Activated B cell treated with CpG ODN at 0.5 μM for 24 hours (primary cell): ENCODE results near the gene DLX4. TPM values are rescaled to one million over a fixed set of nuclear protein-coding genes. Genes with fewer than 3 reads are reported as not detected.

Experiments used
- ATAC-seq: fragments of 200-7000 bp; cut with Tn5 transposase; one replicate; pipeline ENCODE4 v1.10.0; 2021; ENCODE audit warnings: low read depth, mild to moderate bottlenecking, moderate library complexity
- CTCF ChIA-PET: fragments of 350-600 bp; sonication (Branson Sonifier 250); formaldehyde crosslinking; loops from one replicate; lab custom pipeline; 2021; ENCODE audit warnings: antibody characterized with exemption; lab: Charles Lee
- POLR2A ChIA-PET: fragments of 350-600 bp; sonication (Branson Sonifier 250); formaldehyde crosslinking; loops from one replicate; lab custom pipeline; 2021; ENCODE audit warnings: antibody characterized with exemption; lab: Charles Lee
- DNase-seq: peaks from one replicate; pipeline ENCODE4 v3.0.0; 2022
- H3K27ac Mint-ChIP-seq: one replicate; pipeline ENCODE4 v1.8.0; 2020; ENCODE audit warnings: mixed read lengths
- H3K27me3 Mint-ChIP-seq: one replicate; pipeline ENCODE4 v1.8.0; 2021; ENCODE audit warnings: mixed read lengths
- H3K36me3 Mint-ChIP-seq: one replicate; pipeline ENCODE4 v1.8.0; 2021; ENCODE audit warnings: low read depth, mixed read lengths
- H3K4me1 Mint-ChIP-seq: one replicate; pipeline ENCODE4 v1.8.0; 2021; ENCODE audit warnings: mixed read lengths
- H3K4me3 Mint-ChIP-seq: one replicate; pipeline ENCODE4 v1.8.0; 2020; ENCODE audit warnings: mild to moderate bottlenecking, mixed read lengths
- H3K9me3 Mint-ChIP-seq: one replicate; pipeline ENCODE4 v1.8.0; 2020; ENCODE audit warnings: mixed read lengths
- intact Hi-C: fragments of 100-400 bp; cut with micrococcal nuclease; formaldehyde crosslinking; loops from one replicate; pipeline ENCODE4 v1.15.1; 2024
- total RNA-seq: library from RNA; stranded (reverse); gene quantifications from 2 replicates; pipeline ENCODE4 v1.2.3, GENCODE V29; 2022
- TF ChIP-seq, protein P1 (sequence below): fragments of 200-600 bp; IDR thresholded peaks from one replicate; pipeline ENCODE4 v1.8.0; 2022; ENCODE audit warnings: antibody characterized with exemption, mild to moderate bottlenecking

Gene DLX4
- total RNA-seq, 1 donor from 2014 or later = 0.42 TPM

DNA sequence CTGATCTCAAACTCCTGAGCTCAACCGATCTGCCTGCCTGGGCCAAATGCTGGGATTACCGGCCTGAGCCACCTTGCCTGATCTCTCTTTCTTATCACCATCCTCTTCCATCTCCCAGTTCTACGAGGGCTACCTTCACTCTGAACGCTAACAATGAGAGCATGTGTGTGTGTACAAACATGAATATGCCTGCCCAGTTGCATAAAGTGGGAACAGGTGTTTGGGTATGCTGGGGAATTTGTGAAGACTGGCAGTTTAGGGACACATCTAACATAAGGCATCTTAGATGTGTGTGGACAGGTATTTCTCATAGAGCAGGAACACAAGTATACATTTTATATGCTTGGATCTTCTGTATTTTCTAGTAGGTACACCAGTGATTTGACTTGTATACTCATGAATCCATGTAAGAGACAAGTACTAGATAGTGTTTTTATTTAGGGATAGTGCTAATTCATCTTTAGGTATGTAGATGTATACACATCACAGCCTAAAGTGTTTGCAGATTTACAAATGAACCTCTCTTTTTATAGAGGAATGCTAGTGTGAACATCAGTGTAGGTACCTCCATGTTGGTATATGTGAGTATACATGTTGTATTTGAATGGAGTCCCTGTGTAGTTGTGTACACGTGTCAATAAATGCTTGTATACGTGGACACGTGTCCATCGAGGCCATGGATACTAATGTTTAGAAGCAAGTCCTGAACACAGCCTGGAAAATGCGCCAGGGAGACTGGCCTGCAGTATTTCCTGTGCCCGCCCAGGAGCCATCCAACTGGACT lies 1.2 kb upstream of the DLX4 start:
- no peaks in the 10 kb centered on the region for H3K9me3 Mint-ChIP-seq
- no peak overlapping the region for H3K27ac Mint-ChIP-seq
- H3K27me3 Mint-ChIP-seq = peaks cover 78% of the 10 kb centered on the region
- DNase-seq = no peak
- H3K36me3 Mint-ChIP-seq = no peaks in the 10 kb centered on the region
- ATAC-seq = no peak
- CTCF ChIA-PET = no interaction called here
- intact Hi-C loops = loop anchor here (2.0 to 5.0 kb wide), 2 partner anchors 27 to 471 kb away; partner anchors contain the start of genes DLX3 and NGFR
- TF ChIP-seq, protein P1, sequence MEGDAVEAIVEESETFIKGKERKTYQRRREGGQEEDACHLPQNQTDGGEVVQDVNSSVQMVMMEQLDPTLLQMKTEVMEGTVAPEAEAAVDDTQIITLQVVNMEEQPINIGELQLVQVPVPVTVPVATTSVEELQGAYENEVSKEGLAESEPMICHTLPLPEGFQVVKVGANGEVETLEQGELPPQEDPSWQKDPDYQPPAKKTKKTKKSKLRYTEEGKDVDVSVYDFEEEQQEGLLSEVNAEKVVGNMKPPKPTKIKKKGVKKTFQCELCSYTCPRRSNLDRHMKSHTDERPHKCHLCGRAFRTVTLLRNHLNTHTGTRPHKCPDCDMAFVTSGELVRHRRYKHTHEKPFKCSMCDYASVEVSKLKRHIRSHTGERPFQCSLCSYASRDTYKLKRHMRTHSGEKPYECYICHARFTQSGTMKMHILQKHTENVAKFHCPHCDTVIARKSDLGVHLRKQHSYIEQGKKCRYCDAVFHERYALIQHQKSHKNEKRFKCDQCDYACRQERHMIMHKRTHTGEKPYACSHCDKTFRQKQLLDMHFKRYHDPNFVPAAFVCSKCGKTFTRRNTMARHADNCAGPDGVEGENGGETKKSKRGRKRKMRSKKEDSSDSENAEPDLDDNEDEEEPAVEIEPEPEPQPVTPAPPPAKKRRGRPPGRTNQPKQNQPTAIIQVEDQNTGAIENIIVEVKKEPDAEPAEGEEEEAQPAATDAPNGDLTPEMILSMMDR = no peak
- POLR2A ChIA-PET = no interaction called here
- peak overlapping the region; percentile 74 for H3K4me3 Mint-ChIP-seq
- H3K4me1 Mint-ChIP-seq = peaks cover 50% of the 10 kb centered on the region

DNA sequence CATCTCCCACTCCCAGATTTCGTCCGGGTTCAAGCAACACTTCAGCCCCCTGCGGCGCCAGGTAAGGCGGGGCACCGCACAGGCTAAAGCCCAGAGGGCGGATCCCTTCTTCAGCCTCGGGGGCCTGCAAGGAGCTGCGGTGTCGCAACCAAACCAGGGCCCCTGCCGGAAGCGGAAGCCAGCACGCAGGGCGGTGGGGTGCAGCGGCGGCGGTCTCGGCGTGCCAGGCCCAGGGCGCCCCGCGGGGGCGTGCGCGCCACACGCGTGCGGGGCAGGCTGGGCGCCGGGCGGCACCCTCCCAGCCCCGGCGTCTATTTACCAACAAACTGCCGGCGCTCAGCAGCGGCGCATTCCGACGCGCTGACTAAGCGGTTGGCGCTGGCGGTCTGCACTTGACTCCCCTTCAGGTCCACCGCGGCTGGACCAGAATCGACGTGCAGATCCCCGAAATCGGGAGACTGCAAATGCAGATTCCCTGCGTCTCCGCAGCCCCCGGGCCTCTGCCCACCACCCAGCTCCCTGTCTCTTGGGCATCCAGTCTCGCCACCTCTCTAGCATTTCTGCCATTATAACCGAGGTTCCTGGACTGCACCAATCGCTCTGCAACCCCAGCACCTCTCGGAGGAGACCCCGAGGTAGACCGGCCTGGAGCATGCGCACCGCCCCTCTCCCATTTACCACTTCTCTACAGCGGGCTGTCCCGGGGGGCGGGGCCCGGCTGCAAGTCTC lies 421 bp upstream of the DLX4 start:
- ChIA-PET POLR2A (no interaction called here), CTCF (no interaction called here)
- Mint-ChIP-seq H3K36me3 (no peaks in the 10 kb centered on the region), H3K9me3 (no peaks in the 10 kb centered on the region), H3K27ac (peak overlapping the region; percentile 14), H3K27me3 (peaks cover 78% of the 10 kb centered on the region), H3K4me1 (peaks cover 48% of the 10 kb centered on the region), H3K4me3 (peak overlapping the region; percentile 87)
- intact Hi-C loops = loop anchor here (2.0 to 5.0 kb wide), 2 partner anchors 26 to 471 kb away; partner anchors contain the start of genes DLX3 and NGFR
- DNase-seq = peak; percentile 54
- TF ChIP-seq, protein P1 = no peak
- peak; percentile 77 for ATAC-seq

DNA sequence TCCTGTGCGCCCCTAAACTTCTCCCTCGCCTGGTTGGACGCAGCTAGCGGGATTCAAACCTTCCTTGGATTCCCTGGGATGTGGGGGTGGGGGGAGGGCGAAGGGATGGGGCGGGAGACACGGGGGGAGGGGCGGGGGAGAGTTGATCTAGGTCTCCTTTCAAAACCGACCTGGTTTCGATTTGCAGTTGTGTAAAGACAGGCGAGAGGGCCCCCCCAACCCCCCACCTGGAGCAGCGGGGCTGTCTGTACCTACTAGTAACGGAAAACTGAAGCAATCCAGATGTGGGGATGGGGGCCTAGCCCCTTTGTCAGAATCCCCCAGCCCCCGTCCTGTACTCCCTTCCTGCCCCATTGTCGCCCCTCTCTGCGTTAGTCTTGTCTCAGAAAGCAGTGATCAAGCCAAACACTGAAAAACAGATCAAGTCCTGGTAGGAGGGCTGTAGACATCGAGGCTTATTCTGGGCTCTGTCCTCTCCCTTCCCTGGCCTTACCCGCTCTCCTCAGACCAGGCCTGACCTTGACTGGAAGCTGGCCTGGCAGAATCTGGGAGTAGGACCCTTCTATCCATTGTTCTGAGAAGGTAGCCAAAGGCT lies 902 bp downstream of the DLX4 start:
- no peaks in the 10 kb centered on the region for H3K36me3 Mint-ChIP-seq
- ATAC-seq (no peak), DNase-seq (no peak)
- no peak overlapping the region for H3K27ac Mint-ChIP-seq
- H3K4me3 Mint-ChIP-seq = peak overlapping the region; percentile 87
- peaks cover 35% of the 10 kb centered on the region for H3K4me1 Mint-ChIP-seq
- H3K9me3 Mint-ChIP-seq = no peaks in the 10 kb centered on the region
- peaks cover 75% of the 10 kb centered on the region for H3K27me3 Mint-ChIP-seq
- ChIA-PET POLR2A (interaction anchor here (0.6 kb wide), 1 partner anchor 10 kb away, joined by 3 read pairs; no protein-coding TSS in a partner anchor), CTCF (interaction anchor here (1.1 to 1.2 kb wide), 2 partner anchors 17 to 27 kb away, joined by 4 read pairs; no protein-coding TSS in a partner anchor)
- TF ChIP-seq, protein P1 = no peak
- intact Hi-C loops = loop anchor here (2.0 to 5.0 kb wide), 2 partner anchors 25 to 473 kb away; partner anchors contain the start of genes DLX3 and NGFR

DNA sequence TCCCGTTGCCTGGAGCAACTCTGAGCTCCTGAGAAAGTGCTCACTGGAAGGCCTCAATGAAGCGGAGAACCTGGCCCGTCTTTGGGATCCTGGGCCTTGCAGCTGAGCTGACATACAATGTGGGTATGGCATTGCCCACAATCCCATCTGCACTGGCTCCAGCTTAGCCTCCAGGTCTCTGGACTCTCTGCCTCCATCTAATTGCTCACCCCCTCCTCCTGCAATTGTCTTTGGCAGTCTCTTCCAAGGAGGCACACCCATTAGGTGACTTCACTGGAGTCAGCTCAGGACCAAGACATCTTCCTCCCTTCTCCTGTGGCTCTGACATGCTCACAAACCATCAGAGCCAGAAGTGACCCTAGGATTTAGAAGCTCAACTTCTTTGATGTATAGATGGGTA lies 1.5 kb downstream of the DLX4 start:
- Mint-ChIP-seq H3K27ac (no peak overlapping the region), H3K27me3 (peaks cover 76% of the 10 kb centered on the region), H3K9me3 (no peaks in the 10 kb centered on the region), H3K4me3 (peak overlapping the region; percentile 25), H3K36me3 (no peaks in the 10 kb centered on the region), H3K4me1 (peaks cover 30% of the 10 kb centered on the region)
- DNase-seq (no peak), ATAC-seq (no peak)
- TF ChIP-seq, protein P1 = no peak
- intact Hi-C loops = no loop called here
- ChIA-PET CTCF (interaction anchor here (1.1 to 1.2 kb wide), 2 partner anchors 18 to 26 kb away, joined by 4 read pairs; no protein-coding TSS in a partner anchor), POLR2A (interaction anchor here (0.6 kb wide), 1 partner anchor 10 kb away, joined by 3 read pairs; no protein-coding TSS in a partner anchor)
